HUDEP-2 (cell line): ENCODE results near the gene SLC25A34.

Source experiments
- DNase-seq, 76 experiments: peaks; one replicate each; lab custom pipeline; 2025; ENCODE audit not compliant: unreplicated experiment in 76 of 76; lab: John Stamatoyannopoulos, UW

Gene SLC25A34

DNA sequence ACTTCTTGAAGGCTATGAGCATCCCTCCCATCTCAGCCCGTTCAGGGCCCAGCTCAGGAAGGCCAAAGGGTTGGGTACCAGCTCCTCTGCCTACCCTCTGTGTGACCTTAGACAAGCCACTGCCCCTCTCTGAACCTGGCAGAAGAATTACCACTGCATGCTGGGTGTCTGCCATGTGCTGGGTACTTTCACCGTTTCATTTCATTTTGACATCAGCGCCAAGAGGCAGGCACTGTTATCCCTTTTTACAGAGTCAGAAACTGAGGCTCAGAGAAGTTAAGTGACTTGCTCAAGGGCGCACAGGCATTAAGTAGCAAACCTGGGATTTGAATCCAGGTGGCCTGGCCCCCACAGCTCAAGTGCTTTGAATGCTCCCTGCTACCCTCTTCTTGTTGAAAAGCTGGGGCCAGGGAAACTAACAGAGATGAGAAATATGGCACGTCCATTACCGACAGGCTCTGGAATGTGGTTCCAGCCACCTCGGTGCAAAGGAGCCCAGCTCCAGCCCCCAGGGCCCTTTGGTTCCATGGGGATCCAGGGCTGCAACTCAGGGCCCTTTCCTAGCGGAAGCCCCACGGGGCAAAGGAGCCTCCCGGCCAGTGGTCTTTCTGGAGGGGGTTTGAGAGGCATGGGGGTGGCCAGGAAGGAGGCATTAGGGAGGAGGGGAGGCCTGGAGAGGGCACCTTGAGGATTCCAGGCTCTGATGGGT is 12.8 kb downstream of the SLC25A34 start:
- no peak for DNase-seq

DNA sequence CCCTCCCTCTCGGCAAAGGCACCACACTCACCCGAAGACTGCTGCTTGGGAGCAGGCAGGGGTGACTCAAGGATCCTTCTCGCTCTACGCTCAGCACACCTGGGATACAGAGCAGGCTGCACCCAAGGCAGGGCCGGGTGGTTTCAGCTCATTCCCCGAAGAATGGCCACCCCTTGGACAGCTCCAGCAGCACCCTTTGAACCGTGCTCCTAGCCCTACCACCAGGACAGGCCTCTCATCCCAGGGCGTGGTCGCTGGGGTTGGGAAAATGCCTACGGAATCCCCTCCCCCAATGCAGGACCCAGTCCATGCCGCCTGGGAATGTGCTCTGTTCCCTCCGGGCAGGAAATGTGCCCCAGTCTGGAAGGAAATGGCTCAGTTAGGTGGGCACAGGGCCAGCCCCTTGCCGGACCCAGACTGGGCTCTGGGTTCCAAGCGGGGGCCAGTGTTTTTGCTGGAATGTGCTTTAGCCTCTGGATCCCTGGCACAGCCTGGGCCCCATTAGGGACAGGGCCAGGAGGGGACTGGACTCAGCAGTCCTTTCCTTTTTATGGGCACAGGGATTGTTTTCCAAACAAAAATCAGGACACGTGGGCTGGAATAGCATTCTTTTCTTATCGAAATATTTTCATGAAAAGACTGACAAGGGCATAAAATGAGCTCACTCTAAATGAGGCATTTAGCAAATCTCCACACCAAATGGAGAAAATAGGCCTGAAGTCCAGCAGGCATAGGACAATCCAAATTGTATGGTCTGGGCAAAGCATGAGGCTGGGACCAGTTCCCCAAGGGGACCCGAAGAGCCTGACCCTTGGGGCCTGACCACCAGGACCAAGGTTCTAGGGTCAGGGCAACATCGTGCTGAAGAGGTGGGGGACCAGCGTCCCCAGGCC is 13.6 kb downstream of the SLC25A34 start:
- no peak for DNase-seq

DNA sequence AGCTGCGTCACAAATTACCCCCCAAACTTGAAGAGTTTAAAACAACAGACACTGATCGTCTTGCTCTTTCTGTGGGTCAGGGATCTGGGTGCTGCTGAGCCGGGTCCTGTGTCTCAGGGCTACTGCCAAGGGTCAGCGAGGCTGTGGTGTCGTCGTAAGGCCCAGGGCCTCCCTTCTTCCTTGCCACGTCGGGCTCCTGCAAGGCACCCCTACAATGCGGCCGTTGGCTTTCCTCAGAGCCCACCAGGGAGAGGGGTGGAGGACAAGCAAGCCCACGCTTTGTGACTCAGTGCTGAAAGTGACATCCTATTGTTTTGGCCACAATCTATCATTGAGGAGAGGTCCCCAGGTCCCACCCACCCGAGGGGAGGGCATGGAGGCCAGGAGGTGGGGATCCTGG is 14.9 kb downstream of the SLC25A34 start:
- no peak for DNase-seq

- no peak for DNase-seq
These were observed 15.7 kb downstream of the SLC25A34 start for GRCh38 chr1:15751717-15752116.

- no peak for DNase-seq
These were observed 17.7 kb downstream of the SLC25A34 start for GRCh38 chr1:15753776-15754175.

DNA sequence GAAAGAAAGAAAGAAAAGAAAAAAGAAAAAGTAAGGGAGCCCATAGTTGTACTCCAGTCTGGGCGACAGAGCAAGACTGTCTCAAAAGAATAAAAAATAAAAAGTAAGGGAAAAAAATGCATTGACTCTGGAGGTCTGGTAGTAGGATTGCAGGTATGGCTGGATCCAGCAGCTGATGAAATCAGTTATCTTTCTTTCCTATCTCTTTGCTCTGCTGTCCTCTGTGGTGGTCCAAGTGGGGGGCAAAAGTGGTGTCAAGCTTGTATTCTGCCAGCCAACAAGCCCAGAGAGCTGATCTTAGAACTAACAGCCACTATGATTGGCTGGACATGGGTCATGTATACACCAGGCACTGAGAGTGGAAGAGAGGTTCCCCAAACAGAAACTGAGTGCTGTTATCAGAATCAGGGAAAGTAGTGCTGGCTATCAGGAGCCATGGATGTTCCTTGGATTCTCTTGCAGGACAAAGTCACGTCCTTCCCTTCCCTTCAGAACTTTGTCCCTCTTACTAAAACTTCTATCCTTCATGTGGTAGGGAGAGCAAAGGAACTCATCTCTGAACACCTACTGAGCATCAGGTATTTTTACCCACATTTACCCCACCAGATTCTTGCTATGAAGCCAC is 19.1 kb downstream of the SLC25A34 start:
- no peak for DNase-seq

DNA sequence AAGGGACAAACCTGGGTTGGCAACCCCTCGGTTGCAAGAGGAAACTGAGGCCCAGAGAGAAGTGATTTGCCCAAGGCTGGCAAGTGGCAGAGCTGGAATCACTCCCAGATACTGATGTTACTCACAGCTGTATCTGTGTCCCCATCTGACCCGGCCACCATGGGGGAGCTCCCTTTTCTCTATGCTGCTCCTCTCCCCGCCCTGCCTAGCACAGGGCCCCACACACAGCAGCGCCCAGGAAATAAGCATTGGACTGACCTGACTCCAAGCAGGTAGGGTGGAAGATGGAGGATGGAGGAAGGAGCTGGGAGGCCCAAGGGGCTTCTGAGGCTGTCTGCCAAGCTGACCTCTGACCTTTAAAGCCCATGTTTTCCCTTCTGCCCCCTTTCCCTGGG is 19.6 kb downstream of the SLC25A34 start:
- DNase-seq: peak in 36 of 76 experiments; percentile 4 to 54 (median 25)

- no peak for DNase-seq
These were observed 20.3 kb downstream of the SLC25A34 start for GRCh38 chr1:15756143-15757015.

DNA sequence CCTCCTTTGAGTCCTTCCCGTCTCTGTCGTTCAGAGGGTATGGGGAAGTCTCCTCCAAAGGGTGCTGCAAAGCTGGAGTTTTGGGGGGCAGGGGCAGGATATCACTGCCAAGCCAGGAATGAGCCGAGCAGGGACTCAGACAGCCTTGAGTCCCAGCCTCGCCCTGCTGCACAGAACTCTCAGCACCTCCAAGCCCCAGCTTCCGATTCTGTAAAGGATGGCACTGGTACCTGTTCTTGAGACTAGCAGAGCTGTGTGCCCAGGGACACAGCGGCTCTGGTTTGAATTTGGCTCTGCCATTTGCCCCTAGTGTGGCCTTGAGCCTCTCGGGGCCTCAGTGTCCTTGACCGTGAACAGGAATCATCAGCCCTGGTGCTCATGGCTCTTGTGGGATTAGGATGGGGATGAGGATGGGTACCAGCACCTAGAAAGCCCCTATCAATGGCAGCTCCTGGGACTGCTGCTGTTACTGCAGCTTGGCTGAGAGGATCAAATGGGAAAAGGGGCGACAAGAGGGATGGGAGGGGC is 21.0 kb downstream of the SLC25A34 start:
- no peak for DNase-seq

DNA sequence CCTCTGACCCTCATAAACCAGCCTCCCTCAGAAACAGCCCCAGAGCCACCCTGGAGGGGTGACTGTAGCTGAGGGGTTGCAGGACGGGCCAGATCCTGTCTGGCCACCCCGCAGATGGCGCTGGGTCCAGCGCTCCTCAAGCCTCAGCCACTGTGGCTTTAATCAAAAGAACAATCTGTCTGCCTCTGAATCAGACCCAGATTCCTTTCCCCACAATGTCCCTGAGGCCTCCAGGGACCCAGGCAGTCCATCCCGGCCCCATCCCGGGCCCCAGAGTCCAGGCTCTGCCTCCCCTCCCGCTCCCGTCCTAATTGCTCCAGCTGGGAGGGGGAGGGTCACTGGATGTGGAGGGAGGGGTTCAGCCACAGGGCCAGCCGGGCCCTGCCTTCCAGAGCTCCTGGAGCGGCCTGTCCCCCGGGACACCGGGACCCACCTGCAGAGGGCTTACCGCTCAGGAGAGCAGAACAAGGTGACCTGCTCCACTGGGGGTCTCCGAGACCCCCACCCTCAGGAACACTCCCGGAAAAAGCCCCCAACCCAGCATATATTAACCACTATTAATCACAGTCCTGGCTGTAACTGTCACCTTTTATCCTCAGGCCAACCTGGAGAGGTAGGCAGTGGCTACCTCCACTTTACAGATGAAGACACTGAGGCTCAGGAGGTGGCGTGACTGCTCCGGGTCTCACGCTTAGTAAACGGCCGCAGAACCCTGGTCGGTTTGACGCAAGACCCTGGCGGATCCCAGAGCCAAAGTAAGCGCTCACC is 21.7 kb downstream of the SLC25A34 start:
- DNase-seq: no peak

DNA sequence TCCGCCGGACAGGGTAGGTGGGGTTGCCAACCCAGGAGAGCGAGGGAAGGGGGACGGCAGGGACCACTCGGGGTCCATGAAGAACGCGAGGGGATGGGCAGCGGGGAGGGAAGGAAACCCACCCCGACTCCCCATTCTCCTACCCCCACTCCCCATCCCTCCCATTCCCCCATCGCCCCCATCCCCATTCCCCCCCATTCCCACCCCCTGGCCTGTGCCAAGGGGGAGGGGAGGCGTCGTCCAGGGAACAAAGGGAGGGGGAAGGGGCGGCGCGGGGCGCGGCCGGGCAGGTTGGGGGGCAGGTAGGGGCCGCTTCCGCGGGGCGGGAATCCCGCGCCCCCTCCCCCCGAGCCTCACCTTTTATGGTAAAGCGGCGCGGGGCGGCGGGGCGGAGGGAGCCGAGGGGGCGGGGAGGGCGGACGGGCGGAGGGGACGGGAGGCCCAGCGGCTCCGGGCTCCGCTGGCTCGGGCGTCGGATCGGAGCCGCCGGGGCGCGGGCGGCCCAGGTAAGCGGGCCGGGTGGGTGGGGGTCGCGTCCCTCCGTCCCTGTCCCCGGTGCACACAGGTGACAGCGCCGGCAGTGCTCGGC is 22.4 kb downstream of the SLC25A34 start, which contains the start of gene FBLIM1:
FBLIM1 (plus strand) TSS at position 453 of the 589 bp plus-strand sequence. CDS start 6,189 bp downstream, outside the sequence.
- no peak for DNase-seq

DNA sequence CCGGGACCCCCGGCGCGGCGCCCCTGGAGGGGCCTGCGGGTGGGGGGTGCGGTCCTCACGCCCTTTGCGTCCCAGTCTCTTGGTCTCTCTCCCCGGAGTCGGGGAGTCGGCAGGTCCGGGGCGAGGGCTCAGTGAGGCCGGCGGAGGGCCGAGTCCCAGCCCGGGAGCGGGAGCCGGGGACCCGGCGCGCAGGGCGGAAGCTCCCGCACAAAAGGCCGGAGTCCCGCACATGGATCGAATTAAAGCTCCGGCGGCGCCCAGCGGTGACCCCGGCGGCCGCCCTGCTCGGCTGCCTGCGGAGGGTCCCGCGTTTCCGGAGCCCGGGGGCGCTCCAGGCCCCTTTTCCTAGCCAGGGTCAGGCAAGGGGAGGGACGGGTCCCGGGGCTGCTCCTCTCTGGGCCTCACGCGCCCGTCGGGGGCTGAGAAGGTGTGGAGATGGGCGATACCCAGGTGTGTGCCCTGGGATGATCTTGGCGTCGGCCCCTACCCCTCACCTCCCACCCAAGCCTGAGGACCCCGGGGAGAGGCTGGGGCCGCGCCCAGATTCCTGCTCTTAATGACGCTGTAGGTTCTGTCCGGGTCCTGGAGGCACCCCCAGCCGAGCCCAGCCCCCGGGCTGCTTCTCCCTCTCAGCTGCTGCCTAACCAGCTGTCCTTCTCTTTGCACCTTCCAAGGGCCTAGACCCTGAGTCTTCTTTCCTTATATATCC is 23.0 kb downstream of the SLC25A34 start:
- DNase-seq: no peak

DNA sequence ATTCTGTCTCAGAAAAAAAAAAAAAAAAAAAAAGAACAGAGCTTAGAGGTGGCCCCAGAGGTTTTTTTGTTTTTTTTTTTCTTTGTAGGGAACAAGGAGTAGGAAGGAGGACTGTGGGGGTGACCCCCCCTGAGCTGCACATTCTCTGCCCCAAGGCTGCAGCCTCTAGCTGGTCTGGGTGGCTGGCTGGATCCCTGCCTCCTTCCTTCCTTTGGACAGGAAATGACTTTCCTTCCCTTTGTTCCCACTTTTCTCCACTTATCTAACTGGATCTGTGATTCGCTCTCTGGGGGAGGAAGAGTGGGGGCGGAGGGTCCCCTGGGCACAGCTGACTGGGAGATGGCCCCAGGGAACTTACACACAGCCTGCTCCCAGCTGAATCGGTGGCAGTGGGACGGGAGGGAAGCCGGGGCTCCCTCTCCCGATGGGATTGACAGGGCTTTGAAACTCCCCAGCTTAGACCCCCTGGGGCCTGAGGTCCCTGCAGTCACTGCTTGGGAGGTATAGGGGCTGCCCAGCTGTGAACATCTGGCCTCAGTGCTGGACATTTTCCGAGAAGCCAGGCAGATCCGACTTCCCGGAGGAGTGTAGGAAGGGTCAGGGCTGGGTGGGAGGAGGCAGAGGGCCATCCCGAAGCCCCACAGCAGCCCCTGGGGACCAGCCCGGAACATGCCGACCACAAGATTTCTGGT is 24.6 kb downstream of the SLC25A34 start:
- no peak for DNase-seq

- DNase-seq: peak in 26 of 76 experiments; percentile 5 to 55 (median 14)
These were observed 25.5 kb downstream of the SLC25A34 start for GRCh38 chr1:15761366-15762128.

GRCh38 chr1:15762546-15762945 is 26.5 kb downstream of the SLC25A34 start:
- DNase-seq: no peak

GRCh38 chr1:15764269-15764764 is 28.3 kb downstream of the SLC25A34 start:
- no peak for DNase-seq

DNA sequence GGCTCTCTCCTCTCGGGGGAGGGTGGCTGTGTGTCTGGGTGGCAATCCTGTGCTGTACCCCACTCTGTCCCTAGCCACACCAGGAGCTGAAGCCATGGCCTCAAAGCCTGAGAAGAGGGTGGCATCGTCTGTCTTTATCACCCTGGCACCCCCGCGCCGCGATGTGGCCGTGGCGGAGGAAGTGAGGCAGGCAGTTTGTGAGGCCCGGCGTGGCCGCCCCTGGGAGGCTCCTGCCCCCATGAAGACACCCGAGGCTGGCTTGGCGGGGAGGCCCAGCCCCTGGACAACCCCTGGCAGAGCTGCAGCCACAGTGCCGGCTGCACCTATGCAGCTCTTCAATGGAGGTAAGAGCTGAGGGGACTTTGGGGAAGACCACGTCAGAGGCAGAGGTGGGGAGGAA is 28.8 kb downstream of the SLC25A34 start:
- no peak for DNase-seq
